ENCODE data around the gene HSPG2.

Gene HSPG2

DNA sequence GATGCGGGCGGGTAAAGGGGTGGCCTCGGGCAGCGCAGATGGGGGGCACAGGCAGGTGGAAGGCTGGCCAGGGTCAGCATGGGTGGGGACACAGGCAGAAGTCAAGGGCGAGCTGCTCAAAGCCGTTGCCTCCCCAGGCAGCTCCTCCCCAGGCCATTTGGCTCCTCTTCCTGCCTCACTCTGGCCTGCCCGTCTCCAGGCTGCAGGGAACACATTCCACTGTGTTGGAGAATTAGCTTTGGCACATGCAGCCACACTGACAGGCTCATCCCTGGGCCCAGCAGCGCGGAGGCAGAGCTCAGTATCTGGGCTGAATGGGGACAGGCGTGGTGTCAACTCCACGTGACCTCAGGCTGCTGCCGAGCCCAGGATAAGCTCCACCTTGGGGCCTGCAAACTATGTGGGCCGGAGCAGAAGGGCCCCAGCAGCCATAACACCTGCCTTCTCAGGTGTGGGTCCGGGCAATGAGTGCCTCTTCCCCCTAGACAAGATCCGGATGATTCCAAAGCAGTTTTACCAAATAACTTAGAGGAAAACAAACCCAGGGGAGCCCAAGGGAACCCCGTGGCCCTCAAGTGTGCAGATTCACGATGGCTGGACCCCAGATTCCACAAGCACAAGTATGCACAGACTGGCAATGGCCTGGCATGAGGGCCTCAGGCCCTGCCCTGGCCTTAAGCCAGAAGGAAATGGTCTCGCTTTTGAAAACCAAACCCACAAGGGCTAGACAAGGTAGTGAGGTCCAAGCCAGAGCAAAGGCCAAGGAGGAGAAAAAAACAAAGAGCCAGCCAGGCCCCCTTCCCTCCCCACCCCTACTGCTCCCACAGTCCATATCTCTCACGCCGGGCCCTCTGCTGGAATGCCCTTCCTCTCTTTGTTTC is 40.2 kb downstream of the HSPG2 start:
- no peak for DNase-seq

DNA sequence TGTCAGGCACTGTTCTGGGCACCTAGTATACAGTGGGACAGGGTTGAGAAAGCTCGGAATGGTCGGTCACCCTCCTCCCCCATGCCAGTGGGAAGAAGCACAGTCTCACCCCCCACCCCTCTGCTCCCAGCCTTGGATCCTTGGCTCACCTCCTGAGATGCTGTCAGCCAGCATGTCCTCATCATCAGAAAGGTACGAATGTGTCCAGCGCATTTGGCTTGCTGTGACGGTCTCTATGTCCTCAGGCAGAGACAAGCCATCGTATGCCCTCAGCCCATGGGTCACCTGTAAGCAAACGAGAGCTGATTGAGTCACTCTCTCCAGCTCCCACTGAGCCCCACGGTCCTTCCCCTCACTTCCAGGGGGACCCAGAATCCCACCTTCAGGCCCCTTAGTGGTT is 41.1 kb downstream of the HSPG2 start:
- no peak for DNase-seq

DNA sequence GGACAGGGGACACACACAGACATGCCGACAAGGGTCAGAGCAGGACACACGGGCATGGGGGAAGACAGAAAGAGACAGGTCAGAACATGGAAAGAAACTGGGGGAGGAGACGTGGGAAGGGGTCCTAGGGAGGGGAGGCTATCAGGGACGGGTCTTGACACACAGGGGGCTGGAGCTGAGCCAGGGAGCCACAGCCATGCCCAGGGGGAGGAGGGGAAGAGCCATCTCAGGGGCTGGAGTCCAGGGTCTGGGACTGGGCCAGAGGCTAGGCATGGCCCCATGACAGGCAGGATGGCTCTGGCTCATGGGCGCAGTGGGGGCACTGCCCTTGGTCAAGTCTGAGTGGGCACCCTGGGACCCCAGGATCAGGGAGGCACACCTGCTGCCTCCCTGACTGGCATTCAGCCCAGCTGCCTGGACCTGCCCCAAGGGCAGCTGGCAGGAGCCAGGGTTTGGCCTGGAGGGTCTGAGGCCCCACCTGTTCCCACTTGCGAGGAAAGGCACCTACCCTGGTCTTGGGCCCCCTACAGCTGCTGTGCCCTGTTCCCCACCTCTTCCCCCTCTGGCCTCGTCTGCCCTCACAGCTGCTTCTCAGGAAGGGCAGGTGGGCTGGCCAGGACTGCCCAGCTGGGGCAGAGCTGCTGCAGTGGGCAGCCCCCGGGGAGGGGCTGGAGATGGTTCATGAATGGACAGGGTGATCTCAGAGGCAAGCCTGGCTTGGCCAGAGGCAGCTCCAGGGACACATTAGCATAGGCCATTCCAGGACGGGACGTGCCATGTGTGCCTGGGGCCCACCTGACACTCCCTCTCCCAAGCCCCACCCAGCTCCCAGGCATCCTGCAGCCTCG is 42.9 kb downstream of the HSPG2 start:
- no peak for DNase-seq

DNA sequence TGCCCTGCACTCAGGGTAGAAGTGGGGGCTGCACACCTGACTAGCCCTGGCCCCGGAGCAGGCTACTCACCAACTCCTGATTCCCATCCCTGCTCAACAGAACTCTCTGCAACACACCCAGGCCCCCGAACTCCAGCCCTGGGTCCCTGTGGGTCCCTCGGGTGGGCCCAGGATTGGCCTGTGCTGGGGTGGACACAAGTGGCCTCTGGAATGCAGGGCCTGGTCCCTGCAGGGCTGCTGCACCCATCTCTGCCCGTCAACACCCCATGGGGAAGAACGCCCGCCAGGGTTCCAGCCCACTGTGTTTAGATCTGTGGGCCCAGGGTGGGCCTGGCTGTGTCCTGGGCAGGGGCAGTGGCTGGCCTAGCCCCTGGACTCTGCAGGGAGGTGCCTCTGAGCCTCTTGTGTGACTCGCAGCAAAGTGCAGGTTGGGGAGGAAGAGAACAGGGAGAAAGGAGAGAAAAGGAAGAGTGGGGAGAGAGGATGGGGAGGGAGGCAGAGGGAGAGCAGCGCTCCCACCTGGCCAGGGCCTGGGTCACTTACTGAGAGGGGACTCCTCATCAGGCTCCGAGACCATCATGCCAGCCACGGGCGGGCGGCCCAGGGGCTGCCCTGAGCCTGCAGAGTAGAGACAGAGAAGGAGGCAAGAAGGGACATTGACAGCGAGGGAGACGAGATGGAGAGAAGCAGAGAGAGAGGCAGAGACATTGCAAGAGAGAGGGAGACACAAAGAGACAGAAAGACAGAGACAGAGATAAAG is 43.9 kb downstream of the HSPG2 start:
- DNase-seq = no peak

DNA sequence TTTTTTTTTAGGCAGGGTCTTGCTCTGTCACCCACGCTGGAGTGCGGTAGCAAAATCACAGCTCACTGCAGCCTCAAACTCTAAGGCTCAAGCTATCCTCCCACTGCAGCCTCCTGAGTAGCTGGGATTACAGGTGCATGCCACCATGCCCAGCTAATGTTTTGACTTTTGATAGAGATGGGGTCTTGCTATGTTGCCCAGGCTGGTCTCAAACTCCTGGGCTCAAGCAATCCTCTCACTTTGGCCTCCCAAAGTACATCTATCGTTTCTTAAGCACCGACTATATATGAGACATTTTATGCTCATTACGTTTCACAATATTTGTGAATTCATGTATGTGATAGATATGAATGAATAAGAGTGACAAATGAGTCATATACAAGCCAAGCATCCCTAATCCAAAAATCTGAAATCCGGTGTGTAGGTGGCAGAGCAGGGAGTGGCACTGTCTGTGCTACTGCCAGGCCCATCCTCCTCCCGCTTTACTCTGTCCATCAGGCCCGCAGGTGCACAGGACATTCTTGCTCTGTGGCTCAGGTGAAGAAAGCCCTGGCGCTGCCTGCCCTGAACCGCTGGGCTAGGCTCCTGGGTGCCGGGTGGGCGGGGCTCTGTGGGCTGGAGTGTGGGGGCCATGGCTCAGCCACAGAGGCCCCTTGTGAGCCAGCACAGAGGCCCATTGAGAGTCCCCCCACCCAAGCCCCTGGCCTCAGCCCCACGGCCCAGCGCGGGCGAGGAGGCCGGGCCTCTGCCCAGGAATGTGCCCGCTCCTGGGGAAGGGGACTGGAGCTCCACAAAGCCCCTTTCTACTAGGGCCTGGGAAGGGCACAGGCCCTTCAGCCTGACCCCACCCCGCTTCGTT is 45.3 kb downstream of the HSPG2 start:
- no peak for DNase-seq

DNA sequence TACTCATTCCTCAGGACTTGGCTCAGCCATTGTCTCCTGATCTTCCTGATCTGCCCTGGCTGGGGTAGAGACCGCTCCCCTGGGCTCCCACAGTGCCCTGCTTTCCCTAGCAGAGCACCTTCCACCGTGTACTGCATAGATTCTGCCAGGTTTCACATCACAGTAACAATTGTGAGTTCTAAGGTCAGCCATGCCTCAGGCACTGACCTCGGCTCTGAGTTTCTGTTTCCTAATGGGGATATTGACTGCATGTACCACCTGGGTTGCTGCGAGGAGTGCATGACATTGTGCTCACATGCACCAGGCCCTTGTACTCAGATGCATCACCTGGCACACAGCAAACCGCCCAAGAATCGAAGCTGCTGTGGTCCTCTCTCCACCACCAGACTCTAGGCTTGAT is 46.0 kb downstream of the HSPG2 start:
- DNase-seq = no peak

DNA sequence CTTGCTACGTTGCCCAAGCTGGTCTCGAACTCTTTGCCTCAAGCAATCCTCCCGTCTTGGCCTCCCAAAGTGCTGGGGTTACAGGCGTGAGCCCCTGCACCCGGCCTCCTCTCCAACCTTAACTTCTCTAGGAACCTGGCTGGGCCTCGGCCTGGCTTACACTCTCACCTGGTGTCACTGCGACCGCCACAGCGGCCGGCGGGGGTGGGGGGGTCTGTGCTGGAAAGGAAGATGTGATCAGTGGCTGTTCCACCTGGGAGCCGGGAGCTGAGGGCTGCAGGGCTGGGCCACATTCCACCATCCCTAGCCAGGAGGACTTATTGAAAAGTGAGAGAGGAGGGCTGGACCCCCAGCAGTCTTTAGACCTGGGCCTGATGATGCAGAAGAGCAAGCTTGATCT is 48.6 kb downstream of the HSPG2 start:
- no peak for DNase-seq

DNA sequence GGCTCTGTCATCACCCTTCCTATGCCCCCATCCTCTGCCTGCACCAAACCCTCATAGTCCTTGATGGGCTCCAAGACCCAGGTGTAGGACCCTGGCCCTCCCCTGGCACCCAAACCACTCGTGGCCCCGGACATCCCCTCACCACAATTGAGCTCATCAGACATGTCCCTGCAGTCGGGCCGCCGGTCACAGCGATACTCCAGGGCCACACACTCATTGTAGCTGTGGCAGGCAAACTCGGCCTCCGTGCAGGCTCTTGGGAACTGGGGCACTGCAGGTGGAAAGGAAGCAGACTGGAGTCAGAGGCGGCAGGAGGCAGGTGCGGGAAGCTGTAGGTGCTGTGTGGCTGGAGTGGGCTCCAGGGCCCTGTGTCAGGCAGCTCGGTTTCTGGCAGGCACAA is 49.3 kb downstream of the HSPG2 start:
- DNase-seq = no peak

DNA sequence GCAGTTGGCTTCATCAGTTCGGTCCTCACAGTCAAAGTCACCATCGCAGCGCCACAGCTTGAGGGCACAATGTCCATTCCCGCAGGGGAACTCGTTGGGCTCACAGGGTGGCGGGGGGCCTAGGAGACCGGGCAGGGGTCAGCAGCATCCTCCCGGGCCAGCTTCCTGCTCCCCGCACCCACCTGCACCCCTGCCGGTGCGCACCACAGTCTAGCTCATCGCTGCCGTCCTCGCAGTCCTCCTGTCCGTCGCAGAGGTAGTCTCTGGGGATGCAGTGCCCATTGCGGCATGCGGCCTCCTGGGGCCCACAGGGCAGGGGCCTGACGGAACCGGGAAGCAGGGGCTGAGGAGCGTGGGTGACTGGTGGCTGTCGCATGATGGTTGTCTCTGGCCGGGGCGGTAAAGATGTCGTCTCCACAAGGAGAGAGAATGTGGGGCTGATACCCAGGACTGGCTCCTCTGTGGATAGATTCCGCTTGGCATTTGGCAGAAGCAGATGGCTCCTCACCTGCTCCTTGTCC is 49.8 kb downstream of the HSPG2 start:
- no peak for DNase-seq

DNA sequence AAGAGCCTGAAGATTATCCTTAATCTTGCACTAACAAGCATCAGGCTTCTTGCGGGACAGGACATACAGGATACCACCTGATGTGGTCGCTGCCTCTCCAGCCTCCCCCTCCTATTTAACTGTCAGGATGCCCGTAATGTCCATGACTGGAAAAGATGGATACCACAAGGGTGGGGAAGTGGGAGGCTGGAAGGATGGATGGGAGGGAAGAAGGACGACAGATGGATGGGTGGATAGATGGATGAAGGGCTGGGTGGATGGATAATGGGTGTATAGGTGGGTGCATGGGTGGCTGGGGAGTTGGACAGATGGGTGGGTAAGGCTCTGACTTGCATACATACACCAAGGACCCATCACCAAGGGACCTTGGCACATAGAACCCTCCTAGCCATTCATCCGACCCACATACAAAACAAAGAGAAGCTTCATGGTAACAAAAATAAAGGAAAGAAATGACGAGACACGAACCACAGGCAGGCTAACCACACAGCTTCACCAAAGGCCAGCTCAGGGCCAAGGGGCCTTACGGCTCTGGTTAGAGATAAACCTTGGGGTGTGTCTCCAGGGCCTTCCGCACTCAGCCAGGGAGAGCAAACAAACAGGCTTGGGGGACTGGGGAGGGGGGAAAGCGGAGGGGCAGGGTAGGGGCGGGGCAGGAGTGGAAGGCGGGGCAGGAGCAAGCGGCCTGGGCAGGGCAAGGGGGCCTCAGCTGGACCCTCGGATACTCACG is 50.5 kb downstream of the HSPG2 start:
- no peak for DNase-seq

DNA sequence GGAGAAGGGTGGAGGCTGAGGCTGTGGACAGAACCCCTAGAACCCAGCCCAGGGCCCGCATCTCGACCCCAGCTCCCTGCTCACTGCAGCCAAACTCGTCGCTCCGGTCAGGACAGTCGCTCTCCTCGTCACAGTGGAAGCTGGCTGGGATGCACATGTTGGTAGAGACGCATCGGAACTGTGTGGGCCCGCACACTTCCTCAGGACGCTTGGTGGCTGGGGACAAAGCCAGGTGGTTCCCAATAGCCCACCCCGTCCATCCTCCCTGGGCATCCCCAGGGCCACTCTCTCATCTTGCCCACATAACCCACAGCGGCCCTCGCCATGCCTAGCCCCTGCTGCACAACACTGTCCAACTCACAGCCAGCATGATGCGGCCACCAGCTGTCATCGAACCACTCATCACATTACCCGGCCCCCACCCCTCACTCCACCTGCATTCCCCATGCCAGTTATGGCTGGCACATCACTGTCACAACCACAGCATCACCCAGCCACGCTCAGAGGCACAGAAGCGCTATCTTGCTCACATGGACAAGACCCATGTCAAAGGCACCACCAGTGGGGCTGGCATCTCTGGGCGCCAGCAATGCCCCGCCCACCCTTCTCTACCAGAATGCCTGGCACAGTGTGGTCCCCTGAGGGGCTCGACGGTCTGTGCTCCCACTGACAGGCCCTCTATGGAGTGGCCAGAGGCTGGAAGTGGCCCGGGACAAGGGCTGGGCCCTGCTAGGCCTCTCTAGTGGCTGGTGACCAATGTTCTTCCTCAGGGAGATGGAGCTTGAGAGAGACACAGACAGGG is 51.7 kb downstream of the HSPG2 start:
- no peak for DNase-seq

DNA sequence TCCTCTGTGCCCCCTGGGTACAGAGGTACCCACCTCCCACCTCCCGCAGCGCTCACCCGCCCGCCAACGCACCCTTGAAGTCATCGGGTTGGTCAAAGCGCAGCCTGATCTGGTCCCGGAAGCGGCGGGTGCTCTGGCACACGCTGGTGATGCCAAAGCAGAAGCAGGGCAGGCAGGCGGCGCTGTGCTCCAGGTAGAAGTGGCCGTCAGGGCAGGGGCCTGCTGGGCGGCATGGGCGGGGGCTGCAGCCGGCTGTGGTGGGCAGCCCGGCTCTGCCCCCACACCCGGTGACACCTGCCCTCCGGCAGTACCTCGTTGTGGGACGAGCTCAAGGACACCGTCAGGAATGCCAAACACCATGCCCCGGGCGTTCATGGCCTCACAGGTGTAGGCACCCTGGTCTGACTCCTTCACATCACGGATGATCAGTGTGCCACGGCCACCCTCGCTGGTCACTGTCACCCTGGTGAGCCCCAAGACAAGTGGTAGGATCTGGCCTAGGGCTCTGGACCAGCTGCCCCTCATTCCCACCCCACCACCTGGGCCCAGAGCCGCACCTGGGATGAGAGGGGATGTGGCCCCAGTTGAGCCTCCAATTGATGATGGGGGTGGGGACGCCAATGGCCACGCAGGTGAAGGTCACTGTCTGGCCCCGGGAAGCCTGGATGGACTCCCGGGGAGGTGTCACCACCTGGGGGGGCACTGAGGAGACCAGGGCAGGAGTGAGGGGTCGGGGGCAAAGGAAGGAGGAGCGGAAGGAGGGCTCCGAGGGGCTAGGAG is 52.5 kb downstream of the HSPG2 start:
- no peak for DNase-seq

DNA sequence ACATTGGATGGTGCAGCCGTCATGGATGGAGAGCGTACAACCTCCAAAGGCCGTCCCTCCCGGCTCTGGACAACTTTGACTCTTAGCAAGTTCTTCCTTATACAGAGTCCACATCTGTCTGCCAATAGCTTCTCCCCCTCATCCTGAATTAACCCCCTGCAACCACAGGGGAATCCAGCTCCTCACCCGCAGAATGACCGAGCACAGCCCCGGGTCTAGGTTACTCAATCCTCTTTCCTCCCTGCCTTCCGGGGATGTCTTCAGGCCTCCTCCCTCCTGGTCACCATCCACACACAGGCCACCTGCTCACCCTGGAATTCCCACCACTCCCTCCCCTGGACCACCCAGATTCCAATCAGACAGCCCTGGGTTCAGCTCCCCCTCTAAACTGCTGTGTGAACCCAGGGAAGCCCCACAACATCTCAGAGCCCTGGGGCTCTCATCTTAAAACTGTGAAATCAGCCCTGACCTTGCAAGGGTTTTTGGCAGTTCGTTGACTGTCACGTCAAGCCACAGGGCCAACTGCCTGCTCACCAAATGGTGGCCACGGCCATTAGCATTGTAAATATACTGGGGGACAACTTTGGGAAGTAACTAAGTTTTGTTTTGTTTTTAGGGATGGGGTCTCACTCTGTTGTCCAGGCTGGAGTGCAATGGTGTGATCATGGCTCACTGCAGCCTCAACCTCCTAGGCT is 54.2 kb downstream of the HSPG2 start:
- DNase-seq = no peak

DNA sequence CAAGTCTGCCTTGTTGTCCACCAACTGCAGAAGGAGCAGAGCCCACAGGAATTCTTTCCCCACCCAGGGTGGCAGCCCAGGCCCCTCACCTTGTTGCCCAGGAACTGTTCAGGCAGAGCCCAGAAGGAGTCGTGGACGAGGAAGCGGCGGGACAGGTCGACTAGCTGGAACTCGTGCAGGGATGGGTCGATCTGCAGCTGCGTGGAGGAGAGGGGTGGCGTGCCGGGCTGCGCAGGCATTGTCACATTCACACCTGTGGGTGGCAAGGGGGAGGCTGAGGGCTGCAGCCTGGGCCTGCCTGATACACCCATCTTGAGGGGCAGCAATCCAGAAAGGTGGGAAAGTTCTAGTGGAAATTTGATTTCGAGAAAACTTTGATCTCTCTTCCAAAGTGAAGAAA is 55.9 kb downstream of the HSPG2 start:
- no peak for DNase-seq

DNA sequence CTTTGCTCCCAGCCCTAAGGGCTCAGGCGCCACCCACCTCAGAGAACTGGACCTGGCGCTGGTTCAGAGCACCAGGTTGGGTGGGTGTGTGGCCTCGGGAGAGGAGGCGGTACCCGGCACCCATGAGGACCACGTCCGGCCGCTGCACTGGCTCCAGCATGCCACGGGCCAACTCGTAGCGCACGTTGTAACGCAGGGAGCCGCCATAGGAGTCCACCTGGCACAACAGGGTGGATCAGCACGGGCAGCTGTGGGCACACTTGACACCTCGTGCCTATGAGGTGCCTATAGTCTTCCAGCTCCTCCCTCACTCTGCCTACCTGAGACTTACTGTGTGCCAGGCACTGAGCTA is 56.5 kb downstream of the HSPG2 start:
- no peak for DNase-seq

DNA sequence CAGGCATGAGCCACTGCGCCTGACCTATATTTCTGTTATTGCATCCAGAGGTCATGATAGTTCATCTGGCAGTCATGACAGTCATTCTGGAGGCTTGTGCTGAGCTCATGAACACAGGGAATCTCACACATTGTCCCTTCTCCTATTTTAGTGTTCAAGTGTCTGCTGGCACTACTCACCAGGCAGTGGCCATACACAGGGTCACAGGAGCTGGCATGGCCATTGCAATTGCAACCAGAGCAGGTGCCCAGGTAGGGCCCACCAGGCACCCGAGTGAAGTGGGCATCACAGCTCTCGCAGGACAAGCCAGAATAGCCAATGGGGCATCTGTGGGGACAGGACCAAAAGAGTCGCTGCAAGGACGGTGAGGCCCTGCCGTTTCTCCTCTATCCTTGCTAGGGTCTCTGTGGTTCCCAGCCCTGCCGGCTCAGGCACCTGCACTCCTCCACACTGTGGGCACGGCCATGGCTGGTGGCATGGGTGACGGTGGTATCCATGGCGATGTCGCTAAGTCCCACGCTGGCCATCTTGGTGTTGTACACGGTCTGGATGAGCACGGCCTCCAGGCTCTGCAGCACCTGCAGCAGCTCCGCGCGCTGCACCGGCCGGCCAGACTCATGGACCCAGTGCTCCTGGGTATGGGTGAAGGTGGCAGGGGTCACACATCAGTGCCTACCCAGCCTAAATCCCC is 57.0 kb downstream of the HSPG2 start:
- no peak for DNase-seq

DNA sequence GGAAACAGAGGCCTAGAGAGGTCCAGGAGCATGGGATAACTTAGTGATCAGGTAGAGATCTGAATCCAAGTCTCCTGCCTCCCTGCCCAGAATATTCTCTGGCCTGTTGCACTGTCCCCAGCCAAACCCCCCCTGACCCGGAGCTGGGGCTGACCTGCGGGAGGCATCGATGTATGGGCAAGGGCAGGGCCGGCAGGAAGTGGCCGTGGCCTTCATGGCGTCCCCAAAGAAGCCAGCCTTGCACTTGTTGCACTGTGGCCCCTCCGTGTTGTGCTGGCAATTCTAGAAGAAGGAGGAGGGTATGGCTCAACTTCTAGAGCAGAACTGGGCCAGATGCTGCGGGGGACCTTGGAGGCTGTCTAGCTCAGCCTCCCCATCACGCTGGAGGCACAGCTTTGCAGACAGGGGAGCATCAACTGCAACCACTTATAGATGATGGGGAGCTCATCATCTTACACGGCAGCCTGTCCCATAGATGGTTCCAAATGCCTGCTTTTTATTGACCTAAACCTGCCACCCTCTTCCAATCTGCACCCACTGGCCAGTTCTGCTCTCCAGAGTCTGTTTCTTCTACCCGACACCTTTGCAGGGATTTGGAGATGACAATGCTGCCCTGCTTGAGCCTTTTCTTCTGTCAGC is 58.2 kb downstream of the HSPG2 start:
- no peak for DNase-seq

Data from CD4-positive, alpha-beta T cell treated with Interleukin-17A for 4 hours (primary cell).